Measurements from ENCODE around the gene ADCYAP1. TPM values are rescaled to one million over a fixed set of nuclear protein-coding genes. Genes with fewer than 3 reads are reported as not detected.
A peak's percentile ranks its signal among the peaks of the same experiment; 100 is the strongest.

ADCYAP1 gene
- total RNA-seq, 1 experiment from 2014 or later = 0.36 TPM

- DNase-seq (no peak), ATAC-seq (no peak)
- no peaks in the 10 kb centered on the region for H4K20me1 ChIP-seq (ENCODE audit: low read length)
- no peaks in the 10 kb centered on the region for H3K79me2 ChIP-seq (ENCODE audit: low read length)
- H3K4me1 ChIP-seq (ENCODE audit: insufficient read depth, low read length) = 0 out of 2 replicates have a peak, but pooled peaks cover 4% of the 10 kb centered on the region
- intact Hi-C loops (cut with micrococcal nuclease) = loop anchor here (10.0 kb wide), 1 partner anchor 509 kb away; no protein-coding TSS in a partner anchor
- H3K9ac ChIP-seq (ENCODE audit: low read length) = no peak overlapping the region
- ChIA-PET CTCF (interaction anchor here (0.5 kb wide), 1 partner anchor 1131 kb away, joined by 4 read pairs; no protein-coding TSS in a partner anchor), POLR2A (ENCODE audit: unreplicated experiment) (no interaction called here)
- H3K27ac ChIP-seq (ENCODE audit: low read length) = no peak overlapping the region
- H3K27me3 ChIP-seq (ENCODE audit: low read length) = peaks cover 96% of the 10 kb centered on the region
- no peaks in the 10 kb centered on the region for H3F3A ChIP-seq (ENCODE audit: low read length, unreplicated experiment)
- H2AFZ ChIP-seq (ENCODE audit: low read length) = no peak overlapping the region
- no peaks in the 10 kb centered on the region for H3K9me2 ChIP-seq (replicated peaks; ENCODE audit: low read length)
- no peaks in the 10 kb centered on the region for H3K9me3 ChIP-seq (ENCODE audit: low read length)
- H3K4me2 ChIP-seq (ENCODE audit: low read length) = no peak overlapping the region
- no peak overlapping the region for H3K4me3 ChIP-seq (ENCODE audit: low read length)
- no TSS peak for BruUV-seq (replicated peaks)
- no peaks in the 10 kb centered on the region for H3K36me3 ChIP-seq (ENCODE audit: low read depth, low read length)
- TF ChIP-seq CTCF (conservative IDR thresholded peaks at IDR 0.05; ENCODE audit: low read depth, low read length) (no peak), EZH2phosphoT487 (IDR thresholded peaks at IDR 0.05; ENCODE audit: borderline replicate concordance, low read length) (no peak), EZH2 (IDR thresholded peaks at IDR 0.05; ENCODE audit: low read length, unreplicated experiment) (no peak)
Measured at GRCh38 chr18:905307-905947, 756 bp downstream of the ADCYAP1 start.

DNA sequence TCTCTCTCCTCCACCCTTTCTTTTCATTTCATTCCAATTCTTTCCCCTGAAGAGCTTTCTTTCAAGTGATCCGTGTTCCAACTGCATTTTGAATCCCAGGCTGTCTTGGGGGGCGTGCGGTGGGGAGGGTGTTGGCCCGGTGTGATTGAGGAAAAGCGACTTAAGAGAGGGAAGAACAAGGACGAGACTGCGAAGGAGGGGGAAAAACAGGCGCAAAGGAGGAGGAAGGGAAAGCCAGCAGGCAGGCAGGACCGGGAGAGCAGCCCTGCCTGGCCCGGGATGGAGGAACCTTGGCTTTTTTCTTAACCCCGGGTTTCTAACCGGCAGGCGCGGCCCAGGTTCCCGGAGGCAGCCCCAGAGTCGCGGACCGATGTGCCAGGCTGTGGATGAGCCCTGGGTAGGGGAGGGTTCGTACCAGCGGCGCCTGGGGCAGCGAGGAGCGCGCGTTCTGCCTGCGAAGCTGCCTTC lies 1.3 kb downstream of the ADCYAP1 start:
- no peaks in the 10 kb centered on the region for H3F3A ChIP-seq (ENCODE audit: low read length, unreplicated experiment)
- no peak for TF ChIP-seq EZH2phosphoT487 (IDR thresholded peaks at IDR 0.05; ENCODE audit: borderline replicate concordance, low read length)
- H4K20me1 ChIP-seq (ENCODE audit: low read length) = no peaks in the 10 kb centered on the region
- no TSS peak for BruUV-seq (replicated peaks)
- H3K9me2 ChIP-seq (replicated peaks; ENCODE audit: low read length) = no peaks in the 10 kb centered on the region
- peaks cover 96% of the 10 kb centered on the region for H3K27me3 ChIP-seq (ENCODE audit: low read length)
- H3K27ac ChIP-seq (ENCODE audit: low read length) = no peak overlapping the region
- H3K4me1 ChIP-seq (ENCODE audit: insufficient read depth, low read length) = 0 out of 2 replicates have a peak, but pooled peaks cover 4% of the 10 kb centered on the region
- ChIA-PET CTCF (no interaction called here), POLR2A (ENCODE audit: unreplicated experiment) (no interaction called here)
- H3K36me3 ChIP-seq (ENCODE audit: low read depth, low read length) = no peaks in the 10 kb centered on the region
- no peaks in the 10 kb centered on the region for H3K79me2 ChIP-seq (ENCODE audit: low read length)
- H2AFZ ChIP-seq (ENCODE audit: low read length) = no peak overlapping the region
- H3K9me3 ChIP-seq (ENCODE audit: low read length) = no peaks in the 10 kb centered on the region
- no peak overlapping the region for H3K4me2 ChIP-seq (ENCODE audit: low read length)
- intact Hi-C loops (cut with micrococcal nuclease) = loop anchor here (10.0 kb wide), 1 partner anchor 509 kb away; no protein-coding TSS in a partner anchor
- no peak for DNase-seq
- H3K4me3 ChIP-seq (ENCODE audit: low read length) = no peak overlapping the region
- no peak for ATAC-seq
- H3K9ac ChIP-seq (ENCODE audit: low read length) = no peak overlapping the region

DNA sequence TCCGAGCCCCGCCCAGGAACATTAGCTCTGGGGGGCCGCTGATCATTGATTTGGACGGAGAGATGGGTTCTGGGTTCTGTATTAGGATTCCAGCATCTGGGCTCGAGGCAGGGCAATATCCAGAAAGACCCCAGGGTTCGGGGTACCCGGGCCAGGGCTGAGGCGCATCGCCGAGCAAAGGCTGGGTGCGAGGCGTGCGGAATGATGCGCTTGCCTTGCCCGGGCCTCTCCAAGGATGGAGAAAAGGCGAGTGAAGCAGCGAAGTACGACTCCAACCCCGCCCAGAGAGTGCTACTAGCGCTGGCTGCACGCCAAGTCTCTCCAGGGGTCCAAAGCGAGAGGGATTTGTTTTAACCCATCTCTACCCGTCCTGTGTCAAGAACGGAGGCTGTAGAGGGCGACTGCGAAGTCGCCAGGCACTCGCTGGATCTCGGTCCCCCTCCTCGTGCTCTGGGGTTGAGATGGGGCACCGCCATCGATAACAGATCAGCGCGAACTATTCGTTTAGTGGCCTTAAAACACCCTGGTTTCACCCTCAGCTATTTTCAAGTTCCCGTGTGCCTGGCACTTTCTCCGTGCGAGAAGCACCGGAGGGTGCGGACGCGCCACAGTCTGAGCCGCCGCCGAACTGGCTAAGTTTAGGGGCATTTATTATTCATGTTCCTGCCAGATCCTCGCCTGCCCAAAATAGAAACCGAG lies 1.9 kb downstream of the ADCYAP1 start:
- H3K36me3 ChIP-seq (ENCODE audit: low read depth, low read length) = no peaks in the 10 kb centered on the region
- ATAC-seq = no peak; the same call in 1 of the 2 replicates
- no peaks in the 10 kb centered on the region for H3K9me2 ChIP-seq (replicated peaks; ENCODE audit: low read length)
- H3K4me1 ChIP-seq (ENCODE audit: insufficient read depth, low read length) = 0 out of 2 replicates have a peak, but pooled peaks cover 4% of the 10 kb centered on the region
- peak overlapping the region; percentile 64 for H3K4me2 ChIP-seq (ENCODE audit: low read length)
- H3K9me3 ChIP-seq (ENCODE audit: low read length) = no peaks in the 10 kb centered on the region
- ChIA-PET CTCF (no interaction called here), POLR2A (ENCODE audit: unreplicated experiment) (no interaction called here)
- H3K27ac ChIP-seq (ENCODE audit: low read length) = no peak overlapping the region
- no TSS peak for BruUV-seq (replicated peaks)
- H2AFZ ChIP-seq (ENCODE audit: low read length) = no peak overlapping the region
- peak overlapping the region; percentile 42; the same call in 1 of the 2 replicates for H3K4me3 ChIP-seq (ENCODE audit: low read length)
- no peak overlapping the region for H3K9ac ChIP-seq (ENCODE audit: low read length)
- intact Hi-C loops (cut with micrococcal nuclease) = loop anchor here (10.0 kb wide), 1 partner anchor 508 kb away; no protein-coding TSS in a partner anchor
- DNase-seq = no peak
- no peaks in the 10 kb centered on the region for H3F3A ChIP-seq (ENCODE audit: low read length, unreplicated experiment)
- H3K27me3 ChIP-seq (ENCODE audit: low read length) = peaks cover 96% of the 10 kb centered on the region
- H3K79me2 ChIP-seq (ENCODE audit: low read length) = no peaks in the 10 kb centered on the region
- H4K20me1 ChIP-seq (ENCODE audit: low read length) = no peaks in the 10 kb centered on the region
- peak; percentile 47 for TF ChIP-seq EZH2 (IDR thresholded peaks at IDR 0.05; ENCODE audit: low read length, unreplicated experiment)
- peak; percentile 28; the same call in 1 of the 2 replicates for TF ChIP-seq EZH2phosphoT487 (IDR thresholded peaks at IDR 0.05; ENCODE audit: borderline replicate concordance, low read length)
- no peak for TF ChIP-seq CTCF (conservative IDR thresholded peaks at IDR 0.05; ENCODE audit: low read depth, low read length)

Measured in PC-3 (cell line).